DND-41 (cell line): ENCODE results near the gene OPCML.

Experiments used
- ATAC-seq: fragments of 200-7000 bp; cut with Tn5 transposase; 3 replicates; pipeline ENCODE4 v1.9.1; 2021; ENCODE audit warnings: low read depth; ENCODE audit not compliant: insufficient read depth
- DNase-seq: peaks from one replicate; pipeline ENCODE4 v3.0.0-alpha.2; 2020
- H2AFZ ChIP-seq: 2 replicates; pipeline ENCODE4 v1.6.0; 2012; ENCODE audit warnings: low read depth, low read length
- H3K27ac ChIP-seq: 2 replicates; pipeline ENCODE4 v1.5.1; 2012; ENCODE audit warnings: low read length, inconsistent platforms
- H3K27me3 ChIP-seq: fragments of 200-600 bp; sonication (generic); 2 replicates; pipeline ENCODE4 v1.6.0; 2012; ENCODE audit warnings: low read length, mild to moderate bottlenecking, inconsistent platforms; ENCODE audit not compliant: insufficient read depth, poor library complexity
- H3K36me3 ChIP-seq: 2 replicates; pipeline ENCODE4 v1.5.1; 2012; ENCODE audit warnings: low read length, inconsistent platforms; ENCODE audit not compliant: insufficient read depth
- H3K4me1 ChIP-seq: 2 replicates; pipeline ENCODE4 v1.5.1; 2012; ENCODE audit warnings: mild to moderate bottlenecking, low read length; ENCODE audit not compliant: insufficient read depth
- H3K4me2 ChIP-seq: 2 replicates; pipeline ENCODE4 v1.6.0; 2012; ENCODE audit warnings: mild to moderate bottlenecking, moderate library complexity, low read length, inconsistent platforms; ENCODE audit not compliant: insufficient read depth
- H3K4me3 ChIP-seq, 2 experiments: fragments of 200-600 bp in 1 of 2; shearing (Covaris generic) in 1 of 2; 2 replicates each; pipeline ENCODE4 v1.5.1; 2012 to 2016; ENCODE audit warnings: inconsistent platforms in 2 of 2, low read length in 2 of 2, mild to moderate bottlenecking in 2 of 2, low read depth in 1 of 2, moderate library complexity in 1 of 2
- H3K79me2 ChIP-seq: 2 replicates; pipeline ENCODE4 v1.6.0; 2012; ENCODE audit warnings: low read length, inconsistent platforms; ENCODE audit not compliant: insufficient read depth
- H3K9ac ChIP-seq: 2 replicates; pipeline ENCODE4 v1.6.0; 2012; ENCODE audit warnings: low read depth, mild to moderate bottlenecking, inconsistent platforms, low read length, moderate library complexity
- H3K9me3 ChIP-seq: 2 replicates; pipeline ENCODE4 v1.5.1; 2012; ENCODE audit warnings: low read length, moderate library complexity, mild to moderate bottlenecking, inconsistent platforms; ENCODE audit not compliant: insufficient read depth, severe bottlenecking
- H4K20me1 ChIP-seq: 2 replicates; pipeline ENCODE4 v1.6.0; 2012; ENCODE audit warnings: low read length; ENCODE audit not compliant: insufficient read depth
- CTCF ChIP-seq: IDR thresholded peaks from 2 replicates; pipeline ENCODE4 v1.5.1; 2012; ENCODE audit warnings: borderline replicate concordance, low read length, moderate library complexity, mild to moderate bottlenecking; ENCODE audit not compliant: poor library complexity, severe bottlenecking; ENCODE audit errors: extremely low read depth
- EZH2 ChIP-seq: IDR thresholded peaks from 3 replicates; pipeline ENCODE4 v1.6.1; 2012; ENCODE audit warnings: borderline replicate concordance, low read depth, mild to moderate bottlenecking, moderate library complexity, low read length, inconsistent platforms; ENCODE audit not compliant: severe bottlenecking

The OPCML gene

GRCh38 chr11:132551016-132551415 lies 981.3 kb downstream of the OPCML start:
- Histone ChIP-seq H3K27ac (no peak overlapping the region), H4K20me1 (no peaks in the 10 kb centered on the region), H3K27me3 (no peaks in the 10 kb centered on the region), H2AFZ (no peak overlapping the region), H3K4me3 (no peak overlapping the region), H3K9me3 (no peaks in the 10 kb centered on the region), H3K4me2 (no peak overlapping the region), H3K36me3 (no peaks in the 10 kb centered on the region), H3K4me1 (no peaks in the 10 kb centered on the region), H3K79me2 (no peaks in the 10 kb centered on the region), H3K9ac (no peak overlapping the region)
- ATAC-seq (no peak), DNase-seq (no peak)
- TF ChIP-seq CTCF (no peak), EZH2 (no peak)

- Histone ChIP-seq H3K27me3 (no peaks in the 10 kb centered on the region), H3K27ac (no peak overlapping the region), H3K36me3 (no peaks in the 10 kb centered on the region), H3K9me3 (no peaks in the 10 kb centered on the region), H3K4me2 (no peak overlapping the region), H4K20me1 (no peaks in the 10 kb centered on the region), H3K4me1 (no peaks in the 10 kb centered on the region), H2AFZ (no peak overlapping the region), H3K4me3 (no peak overlapping the region), H3K9ac (no peak overlapping the region), H3K79me2 (no peaks in the 10 kb centered on the region)
- no peak for TF ChIP-seq CTCF
- no peak for TF ChIP-seq EZH2
- DNase-seq (no peak), ATAC-seq (no peak)
Measured at GRCh38 chr11:132549561-132549960, 982.7 kb downstream of the OPCML start.

GRCh38 chr11:132549001-132549400 lies 983.3 kb downstream of the OPCML start:
- H3K9me3 ChIP-seq: no peaks in the 10 kb centered on the region
- no peak overlapping the region for H3K4me2 ChIP-seq
- no peaks in the 10 kb centered on the region for H3K4me1 ChIP-seq
- no peaks in the 10 kb centered on the region for H3K27me3 ChIP-seq
- H3K9ac ChIP-seq: no peak overlapping the region
- H2AFZ ChIP-seq: no peak overlapping the region
- no peak for ATAC-seq
- no peak overlapping the region for H3K4me3 ChIP-seq
- DNase-seq: no peak
- no peaks in the 10 kb centered on the region for H4K20me1 ChIP-seq
- H3K36me3 ChIP-seq: no peaks in the 10 kb centered on the region
- no peak overlapping the region for H3K27ac ChIP-seq
- no peak for TF ChIP-seq EZH2
- TF ChIP-seq CTCF: no peak
- no peaks in the 10 kb centered on the region for H3K79me2 ChIP-seq

- no peaks in the 10 kb centered on the region for H3K9me3 ChIP-seq
- H3K4me1 ChIP-seq: no peaks in the 10 kb centered on the region
- TF ChIP-seq EZH2 (no peak), CTCF (no peak)
- H3K4me2 ChIP-seq: no peak overlapping the region
- H3K27ac ChIP-seq: no peak overlapping the region
- H3K79me2 ChIP-seq: no peaks in the 10 kb centered on the region
- no peak for DNase-seq
- no peak overlapping the region for H3K9ac ChIP-seq
- H3K27me3 ChIP-seq: no peaks in the 10 kb centered on the region
- H2AFZ ChIP-seq: no peak overlapping the region
- no peak for ATAC-seq
- H4K20me1 ChIP-seq: no peaks in the 10 kb centered on the region
- H3K36me3 ChIP-seq: no peaks in the 10 kb centered on the region
- H3K4me3 ChIP-seq: no peak overlapping the region
Measured at GRCh38 chr11:132544007-132544406, 988.3 kb downstream of the OPCML start.
